HTERT RPE-1 (cell line): Measurements from ENCODE around the gene UBAP1L.
"Not testable (repeated sequence)": the region's sequence is repeated elsewhere in the genome, so short reads cannot be mapped to it uniquely, and the experiment has no call there.

Experiments
- in situ Hi-C: fragments of 300-500 bp; cut with MboI; formaldehyde crosslinking; loops from 4 replicates; pipeline ENCODE4 v1.14.3; 2020; ENCODE audit warnings: low sequenced_read_pairs

UBAP1L gene

GRCh38 chr15:65085207-65085753 is 29.7 kb downstream of the UBAP1L start:
- in situ Hi-C loops, result no loop called here

DNA sequence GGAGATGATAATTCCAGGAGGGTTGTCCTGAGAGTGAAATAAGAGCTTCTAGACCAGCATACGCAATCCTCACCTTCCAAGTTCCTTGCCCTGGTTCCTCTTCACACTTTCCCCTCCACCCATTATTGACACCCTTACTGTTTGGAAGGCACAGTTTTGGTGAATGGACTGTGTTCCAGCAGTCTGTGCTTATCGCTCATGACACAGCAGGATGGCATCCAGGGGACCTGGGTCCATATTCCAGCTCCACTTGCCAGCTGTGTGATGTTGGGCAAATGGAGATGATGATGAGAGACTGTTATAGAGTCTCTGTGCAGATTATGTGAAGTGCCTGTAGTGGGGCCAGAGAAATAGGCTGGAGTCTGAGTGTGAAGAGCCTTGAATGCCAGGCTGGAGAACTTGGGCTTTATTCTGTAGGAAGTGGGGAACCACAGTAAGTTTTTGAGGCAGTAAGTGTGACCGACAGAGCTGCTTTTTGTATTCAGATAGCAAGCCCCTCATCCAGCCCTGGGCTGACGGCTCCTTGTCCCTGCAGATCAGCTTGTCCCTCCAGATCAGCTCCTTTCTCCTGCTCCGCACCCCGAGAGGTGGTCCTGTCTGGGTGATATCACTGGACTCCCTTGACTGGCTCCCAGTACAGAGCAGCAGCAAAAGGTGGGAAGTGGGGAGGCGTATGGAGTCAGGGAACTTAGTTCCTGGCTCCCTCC is 30.3 kb downstream of the UBAP1L start:
- in situ Hi-C loops, result no loop called here

- in situ Hi-C loops, result no loop called here
These were observed 31.7 kb downstream of the UBAP1L start for GRCh38 chr15:65083262-65083701.

DNA sequence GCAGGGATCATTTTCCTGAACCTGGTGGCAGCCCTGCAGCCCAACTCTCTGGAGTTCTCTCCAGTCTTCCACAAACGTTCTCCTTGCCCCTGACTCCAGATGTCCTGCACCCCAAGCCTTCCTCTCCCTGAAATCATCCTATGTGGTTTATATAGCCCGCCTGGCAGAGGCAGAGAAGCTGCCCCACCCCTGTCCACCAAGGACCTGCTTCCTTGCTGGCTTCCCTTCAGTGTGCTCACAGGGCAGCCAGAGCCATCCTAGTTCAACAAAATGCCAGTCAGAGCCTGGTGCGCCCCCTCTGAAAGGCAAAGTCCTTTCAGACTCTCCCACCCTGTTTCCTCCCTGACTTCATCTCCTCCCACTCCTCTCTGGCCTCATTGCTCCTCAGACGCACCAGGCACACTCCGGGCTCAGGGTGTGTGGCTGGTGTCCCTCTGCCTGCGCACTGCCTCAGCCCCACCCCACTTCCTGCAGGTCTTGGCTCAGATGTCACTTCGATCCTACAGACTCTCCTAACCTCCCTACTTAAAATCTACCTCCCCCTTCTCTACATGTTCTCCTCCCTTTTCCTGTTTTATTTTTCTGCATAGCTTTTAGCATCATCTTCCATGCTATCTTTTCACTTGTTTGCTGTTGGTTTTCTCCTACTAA is 32.6 kb downstream of the UBAP1L start:
- in situ Hi-C loops, result no loop called here

- in situ Hi-C loops, result no loop called here
These were observed 33.2 kb downstream of the UBAP1L start for GRCh38 chr15:65081758-65082157.

GRCh38 chr15:65081270-65081669 is 33.7 kb downstream of the UBAP1L start:
- in situ Hi-C loops, result no loop called here

DNA sequence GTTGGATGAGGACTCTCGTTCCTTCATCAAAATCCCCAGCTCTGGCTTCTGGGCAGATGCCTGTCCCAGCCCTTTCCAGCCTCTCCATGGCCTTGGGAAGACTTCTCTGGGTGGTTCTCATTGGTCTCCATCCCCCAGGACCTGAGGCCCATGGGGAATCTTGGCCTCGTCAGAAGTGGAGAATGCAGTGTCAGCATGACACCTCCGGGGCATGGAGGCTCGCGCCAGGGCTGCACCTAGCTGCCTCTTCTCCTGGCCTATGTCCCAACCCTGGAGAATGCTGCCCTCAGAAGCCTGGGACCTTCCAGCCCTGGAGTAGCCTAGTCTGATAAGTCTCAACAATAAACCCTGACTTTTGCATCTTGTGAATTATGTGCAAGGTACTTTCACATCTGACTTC is 35.4 kb downstream of the UBAP1L start:
- in situ Hi-C loops, result no loop called here

GRCh38 chr15:65077981-65078352 is 37.0 kb downstream of the UBAP1L start:
- in situ Hi-C loops, result no loop called here

- in situ Hi-C loops, result no loop called here
These were observed 37.6 kb downstream of the UBAP1L start for GRCh38 chr15:65077291-65077980.

DNA sequence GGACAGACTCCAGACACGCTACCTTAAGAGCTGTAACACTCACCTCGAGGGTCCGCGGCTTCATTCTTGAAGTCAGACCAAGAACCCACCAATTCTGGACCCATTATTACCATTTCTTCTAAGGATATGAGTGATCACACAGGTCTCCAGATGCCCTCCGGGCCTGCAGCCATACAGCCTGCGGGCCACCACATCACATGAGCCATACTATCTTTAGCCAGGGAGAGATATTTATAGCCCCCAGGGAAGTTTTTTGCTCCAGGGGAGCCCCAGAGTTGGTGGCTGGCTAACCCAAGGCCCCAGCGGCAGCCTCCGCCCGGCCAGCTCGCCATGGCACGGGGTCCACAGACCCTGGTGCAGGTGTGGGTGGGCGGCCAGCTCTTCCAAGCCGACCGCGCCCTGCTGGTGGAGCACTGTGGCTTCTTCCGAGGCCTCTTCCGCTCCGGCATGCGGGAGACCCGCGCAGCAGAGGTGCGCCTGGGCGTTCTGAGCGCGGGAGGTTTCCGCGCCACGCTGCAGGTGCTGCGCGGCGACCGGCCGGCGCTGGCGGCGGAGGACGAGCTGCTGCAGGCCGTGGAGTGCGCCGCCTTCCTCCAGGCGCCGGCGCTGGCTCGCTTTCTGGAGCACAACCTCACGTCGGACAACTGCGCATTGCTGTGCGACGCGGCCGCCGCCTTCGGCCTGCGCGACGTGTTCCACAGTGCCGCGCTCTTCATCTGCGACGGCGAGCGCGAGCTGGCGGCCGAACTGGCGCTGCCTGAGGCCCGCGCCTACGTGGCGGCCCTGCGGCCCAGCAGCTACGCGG is 38.3 kb downstream of the UBAP1L start, which contains the start of gene KBTBD13:
Gene KBTBD13, plus strand, starts transcription at position 261 of the 805 bp plus-strand sequence. Its CDS starts 70 bp downstream, at position 331.
- in situ Hi-C loops, result no loop called here

DNA sequence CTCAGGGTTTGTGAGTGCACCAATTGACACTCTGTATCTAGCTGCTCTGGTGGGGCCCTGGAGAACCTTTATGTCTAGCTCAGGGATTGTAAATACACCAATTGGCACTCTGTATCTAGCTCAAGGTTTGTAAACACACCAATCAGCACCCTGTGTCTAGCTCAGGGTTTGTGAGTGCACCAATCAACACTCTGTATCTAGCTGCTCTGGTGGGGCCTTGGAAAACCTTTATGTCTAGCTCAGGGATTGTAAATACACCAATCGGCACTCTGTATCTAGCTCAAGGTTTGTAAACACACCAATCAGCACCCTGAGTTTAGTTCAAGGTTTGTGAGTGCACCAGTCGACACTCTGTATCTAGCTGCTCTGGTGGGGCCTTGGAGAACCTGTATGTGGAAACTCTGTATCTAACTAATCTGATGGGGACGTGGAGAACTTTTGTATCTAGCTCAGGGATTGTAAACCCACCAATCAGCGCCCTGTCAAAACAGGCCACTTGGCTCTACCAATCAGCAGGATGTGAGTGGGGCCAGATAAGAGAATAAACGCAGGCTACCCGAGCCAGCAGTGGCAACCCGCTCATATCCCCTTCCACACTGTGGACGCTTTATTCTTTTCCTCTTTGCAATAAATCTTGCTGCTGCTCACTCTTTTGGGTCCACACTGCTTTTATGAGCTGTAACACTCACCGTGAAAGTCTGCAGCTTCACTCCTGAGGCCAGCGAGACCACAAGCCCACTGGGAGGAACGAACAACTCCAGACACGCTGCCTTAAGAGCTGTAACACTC is 39.2 kb downstream of the UBAP1L start:
- in situ Hi-C loops, result not testable (repeated sequence)

- in situ Hi-C loops, result not testable (repeated sequence)
These were observed 40.1 kb downstream of the UBAP1L start for GRCh38 chr15:65074946-65075345.

- in situ Hi-C loops, result no loop called here
These were observed 42.4 kb downstream of the UBAP1L start for GRCh38 chr15:65072617-65073016.

DNA sequence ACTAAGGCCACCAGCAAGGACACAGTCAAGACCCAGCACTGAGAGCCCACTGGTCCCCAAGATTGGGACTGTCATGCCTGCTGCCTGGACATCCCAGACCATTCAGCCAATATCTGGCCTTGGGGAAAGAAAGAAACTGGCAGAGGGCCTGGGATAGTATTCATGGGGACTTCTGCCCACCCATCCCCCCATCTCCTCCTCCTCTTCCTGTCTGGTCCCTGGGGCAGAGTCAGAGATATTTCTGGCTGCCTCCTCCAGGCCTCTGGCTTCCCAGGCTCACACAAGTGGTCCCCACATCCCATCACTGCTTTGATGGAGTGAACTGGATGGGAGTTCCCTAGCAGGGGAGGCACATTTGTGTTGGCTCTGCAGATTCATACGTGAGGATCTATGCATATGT is 43.0 kb downstream of the UBAP1L start:
- in situ Hi-C loops, result no loop called here

GRCh38 chr15:65071381-65071811 is 43.6 kb downstream of the UBAP1L start:
- in situ Hi-C loops, result no loop called here

GRCh38 chr15:65069779-65070546 is 45.0 kb downstream of the UBAP1L start:
- in situ Hi-C loops, result no loop called here

- in situ Hi-C loops, result no loop called here
These were observed 45.8 kb downstream of the UBAP1L start for GRCh38 chr15:65069179-65069578.

- in situ Hi-C loops, result no loop called here
These were observed 46.6 kb downstream of the UBAP1L start for GRCh38 chr15:65068403-65068788.
